Endothelial cell of umbilical vein (primary cell): Measurements from ENCODE around the gene ROCK2. TPM values are rescaled to one million over a fixed set of nuclear protein-coding genes. Genes with fewer than 3 reads are reported as not detected.

Source experiments
- BruUV-seq: library from RNA; stranded (reverse); fragments of 400-500 nt; replicated peaks from 2 replicates; lab custom pipeline; 2021; lab: Mats Ljungman, UMichigan
- CTCF ChIA-PET: fragments of 300-600, 350-600 bp; sonication (Branson Sonifier 250); formaldehyde crosslinking; loops from one replicate; lab custom pipeline; 2021; ENCODE audit warnings: antibody characterized with exemption, inconsistent platforms; lab: Charles Lee
- POLR2A ChIA-PET: fragments of 300-600, 350-600 bp; sonication (Branson Sonifier 250); formaldehyde crosslinking; loops from one replicate; lab custom pipeline; 2021; ENCODE audit warnings: antibody characterized with exemption, inconsistent platforms; lab: Charles Lee
- DNase-seq: peaks from one replicate; pipeline ENCODE4 v3.0.0-alpha.2; 2011; ENCODE audit warnings: low read depth, low spot score
- FAIRE-seq: peaks from 2 replicates; lab custom pipeline; 2011; peaks lifted over from hg19 to GRCh38; lab: Jason Lieb, UNC
- H2AFZ ChIP-seq: 2 replicates; pipeline ENCODE4 v1.6.0; 2012; ENCODE audit warnings: low read depth, low read length, control low read depth, inconsistent platforms
- H3K27ac ChIP-seq: 2 replicates; pipeline ENCODE4 v1.5.1; 2011; ENCODE audit warnings: low read depth, mild to moderate bottlenecking, control low read depth, low read length, moderate library complexity; ENCODE audit not compliant: insufficient read depth
- H3K27me3 ChIP-seq, 2 experiments: 2 replicates each; pipeline versions ENCODE4 v1.6.0 to v1.6.1; 2011; ENCODE audit warnings: low read length in 2 of 2, mixed read lengths in 1 of 2; ENCODE audit not compliant: control insufficient read depth in 2 of 2, insufficient read depth in 2 of 2
- H3K36me3 ChIP-seq, 2 experiments: 2 replicates in 1 of 2; 3 replicates in 1 of 2; pipeline ENCODE4 v1.5.1; 2011; ENCODE audit warnings: low read length in 2 of 2, mild to moderate bottlenecking in 1 of 2, moderate library complexity in 1 of 2; ENCODE audit not compliant: control insufficient read depth in 2 of 2, insufficient read depth in 2 of 2; ENCODE audit errors: extremely low read depth in 1 of 2
- H3K4me1 ChIP-seq: 3 replicates; pipeline ENCODE4 v1.5.1; 2011; ENCODE audit warnings: mild to moderate bottlenecking, low read length; ENCODE audit not compliant: control insufficient read depth, insufficient read depth; ENCODE audit errors: extremely low read depth
- H3K4me2 ChIP-seq: 2 replicates; pipeline ENCODE4 v1.6.1; 2011; ENCODE audit warnings: low read length, control low read depth, mixed read lengths; ENCODE audit not compliant: insufficient read depth
- H3K4me3 ChIP-seq, 3 experiments: fragments of 200-600 bp in 1 of 3; sonication (generic), shearing (Covaris generic) in 1 of 3; replicated peaks in 1 of 3; 2 replicates each; pipeline ENCODE4 v1.5.1; 2011 to 2016; ENCODE audit warnings: control low read depth in 3 of 3, low read length in 3 of 3, mild to moderate bottlenecking in 2 of 3, inconsistent platforms in 1 of 3, low read depth in 1 of 3, moderate library complexity in 1 of 3; ENCODE audit not compliant: insufficient read depth in 1 of 3
- H3K79me2 ChIP-seq: 2 replicates; pipeline ENCODE4 v1.6.0; 2012; ENCODE audit warnings: low read length, inconsistent platforms; ENCODE audit not compliant: control insufficient read depth, insufficient read depth
- H3K9ac ChIP-seq: replicated peaks from 2 replicates; pipeline ENCODE3; 2011; ENCODE audit warnings: low read length, control low read depth; ENCODE audit not compliant: insufficient read depth; ENCODE audit errors: extremely low read depth
- H3K9me1 ChIP-seq: replicated peaks from 3 replicates; pipeline ENCODE4 v1.6.0; 2011; ENCODE audit warnings: mild to moderate bottlenecking, low read length; ENCODE audit not compliant: control insufficient read depth, insufficient read depth; ENCODE audit errors: extremely low read depth
- H3K9me3 ChIP-seq: replicated peaks from 2 replicates; pipeline ENCODE4 v1.5.1; 2012; ENCODE audit warnings: low read length, inconsistent platforms; ENCODE audit not compliant: control insufficient read depth, insufficient read depth
- H4K20me1 ChIP-seq: replicated peaks from 2 replicates; pipeline ENCODE3; 2011; ENCODE audit warnings: mild to moderate bottlenecking, low read length; ENCODE audit not compliant: control insufficient read depth, insufficient read depth; ENCODE audit errors: extremely low read depth
- EZH2 ChIP-seq: IDR thresholded peaks from 2 replicates; pipeline ENCODE4 v1.6.1; 2012; ENCODE audit warnings: borderline replicate concordance, low read depth, mild to moderate bottlenecking, moderate library complexity, low read length, inconsistent platforms; ENCODE audit not compliant: severe bottlenecking
- FOS ChIP-seq: IDR thresholded peaks from 2 replicates; pipeline ENCODE4 v1.6.1; 2011; ENCODE audit warnings: mild to moderate bottlenecking, low read length, moderate library complexity, borderline replicate concordance; ENCODE audit not compliant: insufficient read depth
- GATA2 ChIP-seq: IDR thresholded peaks from 2 replicates; pipeline ENCODE4 v1.7.0; 2011; ENCODE audit warnings: low read depth, mild to moderate bottlenecking, moderate library complexity, mixed read lengths, low read length; ENCODE audit not compliant: insufficient read length, insufficient read depth
- JUN ChIP-seq: IDR thresholded peaks from 2 replicates; pipeline ENCODE4 v1.6.1; 2011; ENCODE audit warnings: borderline replicate concordance, low read depth; ENCODE audit not compliant: insufficient read length, insufficient read depth
- MYC ChIP-seq: IDR thresholded peaks from one replicate; pipeline ENCODE4 v1.6.1; 2011; ENCODE audit warnings: mild to moderate bottlenecking, low read depth, low read length
- POLR2A ChIP-seq: IDR thresholded peaks from 2 replicates; pipeline ENCODE4 v1.6.1; 2012; ENCODE audit warnings: low read depth, mild to moderate bottlenecking, control low read depth, low read length
- POLR2AphosphoS5 ChIP-seq: IDR thresholded peaks from 2 replicates; pipeline ENCODE4 v1.6.1; 2012; ENCODE audit warnings: low read depth, mild to moderate bottlenecking, control low read depth, low read length, moderate library complexity; ENCODE audit not compliant: insufficient read depth
- dilution Hi-C: fragments of 300-500 bp; cut with MboI; formaldehyde crosslinking; loops from one replicate; pipeline ENCODE4 v1.15.0; 2019; ENCODE audit warnings: low sequenced_read_pairs; ENCODE audit not compliant: extremely low pct_ligation_motif_present
- intact Hi-C: fragments of 100-400 bp; cut with micrococcal nuclease; formaldehyde crosslinking; loops from one replicate; pipeline ENCODE4 v1.10.0; 2022
- polyA plus RNA-seq, 4 experiments: library from polyadenylated mRNA; depleted of rRNA in 3 of 4; stranded (reverse) in 3 of 4; unstranded in 1 of 4; fragments of >200 nt; gene quantifications; 2 replicates each; pipeline versions ENCODE4 v1.2.1 to v1.2.3, GENCODE V29; 2011 to 2012; ENCODE audit warnings: missing spikeins in 1 of 4
- total RNA-seq: library from RNA; stranded (reverse); gene quantifications from 2 replicates; pipeline ENCODE4 v1.2.3, GENCODE V29; 2021
- TF ChIP-seq, protein P1 (sequence below): IDR thresholded peaks from 2 replicates; pipeline ENCODE4 v1.6.1; 2011; ENCODE audit not compliant: insufficient read depth, insufficient read length
- TF ChIP-seq, protein P2 (sequence below), 2 donors: IDR thresholded peaks; 1 replicate in 1 of 2; 2 replicates in 1 of 2; pipeline ENCODE4 v1.5.1; 2011; ENCODE audit warnings: low read length in 2 of 2, mild to moderate bottlenecking in 2 of 2, moderate library complexity in 2 of 2, control low read depth in 1 of 2, inconsistent platforms in 1 of 2, low read depth in 1 of 2; ENCODE audit not compliant: insufficient read depth in 1 of 2; ENCODE audit errors: extremely low read depth in 1 of 2

The ROCK2 gene
- total and polyA plus RNA-seq, 2 donors (not counting 3 experiments of a cell fraction or from before 2014, with no cell fraction given), result 5.2 to 56.5 TPM

DNA sequence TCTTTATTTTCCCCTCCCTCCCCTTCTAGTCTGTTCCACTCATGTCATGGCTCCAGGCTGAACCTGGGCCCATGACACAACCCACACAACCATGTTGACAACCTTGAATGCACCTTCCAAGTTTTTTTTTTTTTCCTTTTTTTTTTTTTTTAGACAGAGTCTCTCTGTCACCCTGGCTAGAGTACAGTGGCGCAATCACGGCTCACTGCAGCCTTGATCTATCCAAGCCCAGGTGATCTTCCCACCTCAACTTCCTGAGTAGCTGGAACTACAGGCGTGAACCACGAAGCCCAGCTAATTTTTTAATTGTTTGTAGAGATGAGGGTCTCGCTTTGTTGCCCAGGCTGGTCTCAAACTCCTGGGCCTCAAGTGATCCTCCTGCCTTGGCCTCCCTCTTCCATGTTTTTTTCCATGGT lies 21.9 kb upstream of the ROCK2 start:
- BruUV-seq, result no TSS peak
- no peak for FAIRE-seq
- CTCF ChIA-PET, result interaction anchor here (2.8 to 3.8 kb wide), 2 partner anchors 21 to 46 kb away, joined by 11 to 27 read pairs; partner anchors contain the start of gene ROCK2

More for the DNA sequence above, 21.9 kb upstream of the ROCK2 start:
- Histone ChIP-seq H3K4me2 (no peak overlapping the region), H4K20me1 (no peaks in the 10 kb centered on the region), H3K79me2 (no peaks in the 10 kb centered on the region), H3K27me3 (no peaks in the 10 kb centered on the region), H3K9me1 (no peaks in the 10 kb centered on the region), H2AFZ (no peak overlapping the region), H3K9me3 (no peaks in the 10 kb centered on the region), H3K4me1 (peaks cover 16% of the 10 kb centered on the region), H3K27ac (no peak overlapping the region), H3K36me3 (no peaks in the 10 kb centered on the region), H3K9ac (no peak overlapping the region), H3K4me3 (no peak overlapping the region)
- no peak for DNase-seq
- POLR2A ChIA-PET, result interaction anchor here (0.6 kb wide), 1 partner anchor 23 kb away, joined by 8 read pairs; no protein-coding TSS in a partner anchor
- TF ChIP-seq, protein P1, sequence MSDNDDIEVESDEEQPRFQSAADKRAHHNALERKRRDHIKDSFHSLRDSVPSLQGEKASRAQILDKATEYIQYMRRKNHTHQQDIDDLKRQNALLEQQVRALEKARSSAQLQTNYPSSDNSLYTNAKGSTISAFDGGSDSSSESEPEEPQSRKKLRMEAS, result no peak
- no peak for TF ChIP-seq MYC
- no peak for TF ChIP-seq GATA2
- no peak for TF ChIP-seq JUN
- TF ChIP-seq, protein P2, sequence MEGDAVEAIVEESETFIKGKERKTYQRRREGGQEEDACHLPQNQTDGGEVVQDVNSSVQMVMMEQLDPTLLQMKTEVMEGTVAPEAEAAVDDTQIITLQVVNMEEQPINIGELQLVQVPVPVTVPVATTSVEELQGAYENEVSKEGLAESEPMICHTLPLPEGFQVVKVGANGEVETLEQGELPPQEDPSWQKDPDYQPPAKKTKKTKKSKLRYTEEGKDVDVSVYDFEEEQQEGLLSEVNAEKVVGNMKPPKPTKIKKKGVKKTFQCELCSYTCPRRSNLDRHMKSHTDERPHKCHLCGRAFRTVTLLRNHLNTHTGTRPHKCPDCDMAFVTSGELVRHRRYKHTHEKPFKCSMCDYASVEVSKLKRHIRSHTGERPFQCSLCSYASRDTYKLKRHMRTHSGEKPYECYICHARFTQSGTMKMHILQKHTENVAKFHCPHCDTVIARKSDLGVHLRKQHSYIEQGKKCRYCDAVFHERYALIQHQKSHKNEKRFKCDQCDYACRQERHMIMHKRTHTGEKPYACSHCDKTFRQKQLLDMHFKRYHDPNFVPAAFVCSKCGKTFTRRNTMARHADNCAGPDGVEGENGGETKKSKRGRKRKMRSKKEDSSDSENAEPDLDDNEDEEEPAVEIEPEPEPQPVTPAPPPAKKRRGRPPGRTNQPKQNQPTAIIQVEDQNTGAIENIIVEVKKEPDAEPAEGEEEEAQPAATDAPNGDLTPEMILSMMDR (IDR thresholded peaks at IDR 0.05; ENCODE audit: extremely low read depth in 1 of 2, insufficient read depth in 1 of 2, low read depth in 1 of 2, low read length in 2 of 2), result no peak
- no peak for TF ChIP-seq EZH2
- TF ChIP-seq POLR2A, result no peak
- TF ChIP-seq FOS, result no peak
- TF ChIP-seq POLR2AphosphoS5, result no peak
- intact Hi-C loops, result loop anchor here (5.0 kb wide), 1 partner anchor 36 kb away; no protein-coding TSS in a partner anchor
- dilution Hi-C loops, result no loop called here
